ENCODE results near the gene MCF2L.

Gene MCF2L

DNA sequence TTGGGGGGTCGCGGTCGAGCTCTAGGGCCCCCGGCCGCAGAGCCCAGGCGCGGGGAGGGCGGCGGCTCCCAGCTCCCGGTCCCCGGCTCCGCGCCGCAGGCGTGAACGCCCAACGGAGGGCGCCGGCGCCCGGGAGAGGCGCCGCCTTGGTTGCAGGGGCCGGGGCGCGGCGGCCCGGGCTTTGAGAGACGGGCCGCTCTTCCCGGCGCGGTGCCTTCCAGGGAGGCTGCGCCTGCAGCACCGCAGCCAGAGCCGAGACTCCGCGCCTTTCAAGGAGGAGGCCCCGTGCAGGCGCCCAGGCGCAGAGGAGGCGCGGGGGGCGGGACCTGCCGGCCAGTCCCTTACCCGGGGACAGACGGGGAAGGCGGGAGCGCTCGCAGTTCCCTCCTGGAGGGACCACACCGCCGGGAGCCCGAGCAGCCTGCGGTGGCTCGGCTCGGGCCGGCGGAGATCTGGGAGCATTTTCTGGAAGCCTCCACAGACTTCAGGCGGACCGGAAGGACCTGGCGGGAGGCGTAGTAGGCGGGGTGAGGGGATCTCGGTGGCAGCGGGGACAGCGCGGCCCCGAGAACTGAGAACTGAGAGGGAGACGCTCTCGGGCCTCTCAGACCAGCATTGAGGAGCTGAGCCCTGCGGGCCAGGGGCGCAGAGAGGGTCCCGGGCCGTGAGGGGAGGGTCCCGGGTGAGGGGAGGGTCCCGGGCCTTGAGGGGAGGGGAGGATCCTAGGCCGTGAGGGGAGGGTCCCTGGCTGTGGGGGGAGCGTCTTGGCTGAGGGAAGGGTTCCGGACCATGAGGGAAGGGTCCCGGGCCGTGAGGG lies 25.5 kb upstream of the MCF2L start:
- peak; percentile 56 for DNase-seq

- DNase-seq = no peak
Measured at GRCh38 chr13:112947796-112948195, 21.2 kb upstream of the MCF2L start.

DNA sequence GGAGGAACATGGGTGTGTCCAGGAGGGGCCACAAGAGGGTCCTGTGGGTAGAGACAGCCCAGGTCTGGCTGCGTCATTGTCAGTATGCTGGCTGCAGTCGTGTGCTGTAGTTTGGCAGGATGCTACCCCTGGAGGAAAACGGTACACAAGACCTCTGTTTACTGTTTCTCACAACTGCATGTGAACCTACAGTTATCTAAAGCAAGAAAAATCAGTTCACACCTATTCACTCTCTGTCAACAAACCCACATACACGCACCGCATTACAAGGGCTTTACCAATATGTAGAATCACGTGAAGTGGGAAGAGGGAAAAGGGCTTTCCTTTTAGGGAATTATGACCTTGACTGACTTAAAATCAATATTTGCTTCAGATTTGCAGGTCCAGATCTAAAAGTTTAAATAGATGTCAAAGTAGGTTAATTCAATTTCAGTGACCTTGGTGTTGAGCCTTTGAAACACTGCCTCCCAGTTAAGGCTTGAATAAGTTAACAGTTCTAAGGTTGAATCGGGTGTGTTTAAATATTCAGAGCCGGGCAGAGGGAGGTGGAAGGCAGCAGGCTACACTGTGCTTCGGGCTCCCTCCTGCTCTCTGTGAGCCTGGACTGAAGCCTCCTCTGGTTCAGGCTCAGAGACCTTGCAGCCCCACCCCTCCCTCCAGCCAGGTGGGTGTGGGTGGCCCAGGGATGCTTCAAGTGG lies 17.2 kb upstream of the MCF2L start:
- no peak for DNase-seq

- DNase-seq = no peak
Measured at GRCh38 chr13:112952759-112953551, 16.1 kb upstream of the MCF2L start.

DNA sequence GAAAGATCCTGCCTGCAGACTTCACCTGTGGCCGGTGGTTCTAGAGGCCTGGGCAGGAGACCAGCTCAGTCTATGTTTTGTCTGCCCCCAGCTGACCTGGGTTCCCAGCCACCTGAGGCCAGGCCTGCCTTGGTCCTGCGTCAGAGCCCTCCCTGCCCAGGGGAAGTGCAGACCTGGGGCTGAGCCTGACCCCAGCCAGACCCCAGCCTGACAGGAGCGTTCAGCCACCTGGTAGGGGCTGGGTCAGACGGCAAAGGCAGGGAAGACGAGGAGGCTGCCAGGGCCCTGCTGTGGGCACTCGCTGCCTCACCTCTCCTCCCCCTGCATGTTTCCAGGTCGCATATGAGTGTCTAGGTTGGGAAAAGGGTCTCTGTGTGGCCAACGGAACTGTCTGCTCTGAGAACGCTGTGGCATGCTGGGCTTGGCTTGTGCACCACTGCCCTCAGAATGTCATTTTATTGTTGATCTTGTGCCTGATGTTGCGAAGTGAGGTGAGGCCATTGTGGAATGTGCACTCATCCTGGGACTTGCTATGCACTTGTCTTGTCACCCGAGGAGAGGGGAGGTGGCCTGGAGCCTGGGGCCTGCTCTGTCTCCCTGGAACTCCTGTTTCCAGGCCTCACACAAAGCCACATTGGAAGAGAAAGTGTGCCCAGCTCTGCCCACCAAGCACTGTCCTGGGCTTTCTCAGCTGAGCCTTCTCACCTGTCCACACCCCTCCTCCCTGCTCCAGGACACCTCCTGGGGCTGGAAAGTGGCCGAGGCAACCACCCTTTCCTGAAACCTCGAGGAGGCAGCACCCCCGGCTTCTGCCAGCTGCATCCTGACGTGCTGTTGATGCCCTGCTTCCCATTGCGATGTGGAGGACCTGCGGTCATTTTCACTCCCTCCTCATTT lies 15.2 kb upstream of the MCF2L start:
- no peak for DNase-seq

DNA sequence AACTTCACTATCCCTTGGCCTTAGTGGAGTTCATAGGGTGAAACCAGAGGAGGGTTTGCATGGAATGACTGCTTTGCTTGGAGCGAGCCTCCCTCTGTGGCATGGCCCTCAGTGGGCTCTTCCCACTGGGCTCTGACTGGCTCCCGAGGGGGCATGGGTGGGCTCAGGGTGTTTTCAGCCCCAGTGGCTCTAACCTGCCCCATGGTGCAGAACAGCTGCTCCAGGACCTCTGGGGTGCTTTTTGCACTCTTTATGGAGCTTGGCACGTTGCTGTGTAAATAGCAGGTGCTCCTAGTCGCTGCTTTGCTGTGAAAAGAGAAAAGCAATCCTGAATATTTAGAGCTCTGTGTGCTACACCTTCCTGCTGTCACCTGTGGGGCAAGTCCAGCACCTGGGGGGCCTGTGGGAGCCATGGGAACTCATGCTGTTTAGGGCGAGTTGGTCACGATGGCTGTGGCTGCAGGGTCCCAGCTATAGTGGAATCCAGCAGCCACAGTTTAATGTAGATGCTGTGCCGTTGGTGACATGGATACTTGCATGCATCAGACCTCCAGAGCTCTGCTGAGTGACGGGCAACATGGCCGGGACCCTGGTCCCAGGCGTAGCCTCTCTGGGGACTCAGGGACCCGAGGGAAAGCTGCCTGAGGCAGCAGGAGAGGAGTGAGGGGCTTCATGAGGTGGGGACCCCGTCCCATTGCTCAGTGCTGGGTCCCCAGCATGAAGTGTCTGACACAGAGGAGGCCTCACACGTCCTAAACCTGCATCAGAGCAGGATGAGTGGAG lies 14.3 kb upstream of the MCF2L start:
- no peak for DNase-seq

DNA sequence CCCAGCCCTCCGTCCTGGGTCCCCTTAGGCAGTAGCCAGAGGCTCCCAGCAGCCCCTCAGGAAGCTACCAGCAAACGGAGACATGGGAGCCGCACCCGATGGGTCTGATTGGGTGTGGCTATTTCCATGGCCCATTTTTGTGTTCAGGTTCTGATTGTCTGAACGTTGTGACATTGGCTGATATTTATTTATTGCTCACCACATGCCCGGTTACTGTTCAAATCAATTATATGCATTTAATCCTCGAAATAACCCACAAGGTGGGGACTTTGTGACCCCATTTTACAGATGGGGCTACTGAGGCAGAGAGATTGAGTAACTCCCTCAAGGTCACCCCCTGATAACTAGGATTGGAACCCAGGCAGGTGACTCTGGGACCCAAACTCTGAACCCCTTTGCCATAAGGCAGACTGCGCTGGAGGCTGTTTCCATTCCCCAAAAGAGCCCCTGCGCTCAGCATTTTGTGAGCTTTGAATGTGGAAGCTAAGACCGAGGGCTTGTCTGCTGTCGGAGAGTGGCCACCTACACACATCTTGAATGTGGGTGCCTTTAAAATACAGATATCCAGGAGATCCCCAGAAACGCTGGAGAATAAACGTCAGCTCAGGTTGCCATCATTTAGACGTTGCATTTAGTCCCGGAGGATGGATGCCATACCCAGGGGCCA lies 13.6 kb upstream of the MCF2L start:
- no peak for DNase-seq

DNA sequence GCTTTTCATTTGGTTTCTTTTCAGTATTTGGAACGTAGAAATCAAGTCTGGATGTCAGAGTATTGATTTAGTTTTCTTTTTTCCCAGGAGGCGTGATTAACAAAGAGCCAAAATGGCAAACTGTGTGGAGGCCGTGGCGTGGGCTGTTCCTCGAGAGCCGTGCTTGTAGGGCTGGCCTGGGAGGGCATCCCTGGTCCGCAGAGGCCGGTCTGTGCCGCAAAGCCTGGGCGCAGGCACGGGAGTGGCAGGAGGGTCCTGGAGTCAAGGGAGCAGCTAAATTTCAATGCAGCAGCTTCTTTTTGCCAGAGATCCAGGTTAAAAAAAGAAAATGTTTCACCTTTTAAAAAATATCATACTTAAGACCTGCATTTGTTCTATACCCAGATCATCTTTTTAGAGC lies 13.1 kb upstream of the MCF2L start:
- DNase-seq = no peak

- no peak for DNase-seq
Measured at GRCh38 chr13:112956571-112957294, 12.3 kb upstream of the MCF2L start.

DNA sequence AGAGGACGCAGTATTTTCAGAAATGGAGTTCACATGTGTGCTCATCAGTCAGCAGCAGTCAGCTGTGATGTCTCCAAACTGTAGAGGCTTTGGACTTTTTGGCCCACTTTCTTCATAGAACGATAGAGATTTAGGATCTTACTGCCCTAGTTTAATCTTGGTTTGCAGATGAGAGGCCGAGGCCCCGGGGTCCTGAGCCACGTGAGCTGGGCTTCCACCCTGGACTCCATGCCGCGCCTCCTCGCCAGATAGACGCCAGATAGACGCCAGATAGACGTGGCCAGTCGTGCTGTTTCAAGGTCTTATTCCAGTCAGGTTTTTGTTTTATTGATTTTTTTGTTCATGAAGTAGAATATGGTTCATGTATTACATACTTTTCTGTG lies 11.7 kb upstream of the MCF2L start:
- DNase-seq = no peak

- no peak for DNase-seq
Measured at GRCh38 chr13:112958127-112958989, 10.7 kb upstream of the MCF2L start.

DNA sequence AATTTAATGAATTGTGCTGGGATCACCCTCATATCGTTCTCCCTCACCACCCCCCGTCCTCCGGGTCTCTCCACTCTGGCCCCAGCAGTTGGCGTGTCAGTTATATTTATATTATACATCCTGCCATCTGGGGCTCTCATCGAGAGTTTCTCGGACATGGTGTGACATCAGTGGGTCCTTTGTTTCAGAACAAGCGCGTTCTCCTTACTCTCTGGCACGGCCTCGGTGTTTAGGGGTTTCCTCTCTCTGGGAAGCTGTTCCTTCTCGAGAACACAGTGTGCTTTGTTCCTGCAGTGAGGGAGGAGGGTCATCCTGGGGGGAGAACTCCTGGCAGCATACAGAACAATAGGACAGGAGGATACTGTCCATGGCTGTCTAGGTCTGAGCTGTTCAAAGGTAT lies 9.8 kb upstream of the MCF2L start:
- no peak for DNase-seq

GRCh38 chr13:112959701-112960542 lies 9.1 kb upstream of the MCF2L start:
- DNase-seq = no peak

DNA sequence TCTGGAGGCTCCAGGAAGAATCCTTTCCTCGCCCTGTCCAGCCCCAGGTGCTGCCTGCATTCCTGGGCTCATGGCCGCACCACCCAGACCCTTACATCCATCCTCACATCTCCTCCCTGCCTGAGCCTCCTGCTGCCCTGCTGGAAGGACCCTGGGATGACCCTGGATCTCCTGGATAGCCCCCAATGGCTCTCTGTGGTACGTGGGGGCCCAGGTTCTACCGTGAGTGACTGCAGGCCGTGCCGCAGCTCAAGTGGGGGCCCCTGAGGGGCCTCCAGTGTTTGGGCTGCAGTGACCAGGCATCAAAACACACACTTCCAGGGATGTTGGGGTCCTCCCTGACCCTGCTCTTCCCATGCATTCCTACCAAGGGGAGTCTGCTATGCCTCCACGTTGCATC lies 8.3 kb upstream of the MCF2L start:
- no peak for DNase-seq

- no peak for DNase-seq
Measured at GRCh38 chr13:112961457-112962369, 7.3 kb upstream of the MCF2L start.

DNA sequence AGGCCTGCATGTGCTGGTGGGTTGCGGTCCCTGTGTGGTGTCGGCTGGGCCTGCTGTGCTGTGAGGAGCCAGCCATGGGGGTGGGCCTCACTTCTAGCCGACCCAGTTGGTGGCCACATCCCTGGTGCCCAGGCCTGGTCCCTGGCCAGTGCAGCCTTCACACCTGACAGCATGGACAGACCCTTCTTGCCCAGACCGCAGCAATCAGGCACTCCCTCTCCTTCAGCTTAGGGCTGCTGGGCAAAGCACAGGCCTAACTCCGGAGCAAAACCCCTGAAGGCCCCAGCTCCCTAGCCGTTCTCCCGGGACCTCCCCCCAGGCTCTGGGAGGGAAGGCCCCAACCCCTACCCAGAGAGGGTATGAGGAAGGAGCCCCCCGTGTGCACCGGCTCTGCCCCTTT lies 6.6 kb upstream of the MCF2L start:
- DNase-seq = no peak

GRCh38 chr13:112962911-112963625 lies 5.9 kb upstream of the MCF2L start:
- DNase-seq = no peak
